Prostate gland (tissue), 2 donors: ENCODE results near the gene EEFSEC. TPM values are rescaled to one million over a fixed set of nuclear protein-coding genes. Genes with fewer than 3 reads are reported as not detected.

ENCODE experiments used
- DNase-seq: peaks from one replicate; pipeline ENCODE4 v3.0.0-alpha.2; 2019; ENCODE audit warnings: low spot score
- H3K27ac ChIP-seq, 2 donors: fragments of 200-600 bp; sonication (generic); 2 replicates each; pipeline ENCODE4 v1.5.1; 2017 to 2019
- H3K27me3 ChIP-seq: fragments of 200-600 bp; sonication (generic); replicated peaks from 2 replicates; pipeline ENCODE4 v1.5.1; 2019; ENCODE audit not compliant: insufficient read depth
- H3K36me3 ChIP-seq, 2 donors: fragments of 200-600 bp; sonication (generic); 1 replicate in 1 of 2; 2 replicates in 1 of 2; pipeline versions ENCODE4 v1.5.1 to v1.8.1; 2017 to 2019
- H3K4me1 ChIP-seq: fragments of 200-600 bp; sonication (generic); replicated peaks from 2 replicates; pipeline ENCODE4 v1.5.1; 2019
- H3K4me3 ChIP-seq, 2 donors: fragments of 200-600 bp; sonication (generic); 2 replicates each; pipeline ENCODE4 v1.5.1; 2017 to 2019
- H3K9me3 ChIP-seq: fragments of 200-600 bp; sonication (generic); 2 replicates; pipeline ENCODE4 v1.5.1; 2017
- CTCF ChIP-seq, 4 experiments: fragments of 200-600 bp in 2 of 4; fragments of 450-650 bp in 2 of 4; sonication (generic) in 2 of 4; IDR thresholded peaks; 1 replicate in 3 of 4; 2 replicates in 1 of 4; pipeline ENCODE4 v1.5.1; 2016 to 2019; ENCODE audit warnings: antibody characterized with exemption in 4 of 4, mild to moderate bottlenecking in 2 of 4, moderate library complexity in 2 of 4
- POLR2A ChIP-seq: fragments of 450-650 bp; IDR thresholded peaks from one replicate; pipeline ENCODE4 v1.6.1; 2016; ENCODE audit warnings: antibody characterized with exemption, mild to moderate bottlenecking
- POLR2AphosphoS5 ChIP-seq: sonication (generic); formaldehyde crosslinking; IDR thresholded peaks from one replicate; pipeline ENCODE4 v1.6.1; 2017; ENCODE audit warnings: antibody characterized with exemption
- WGBS: methylation state at CpG from one replicate; pipeline ENCODE4 v1.1.5; 2018; 5-methylcytosine and 5-hydroxymethylcytosine counted together
- intact Hi-C: fragments of 100-400 bp; cut with DNase I; formaldehyde crosslinking; loops from one replicate; pipeline ENCODE4 v1.14.2; 2022
- total RNA-seq, 2 donors: library from RNA; depleted of rRNA; stranded (reverse); fragments of >200 nt; gene quantifications; one replicate each; pipeline ENCODE4 v1.1.0, GENCODE V29; 2016

Gene EEFSEC
- total RNA-seq, 2 donors from 2014 or later = 24.7 to 26.1 TPM

- Histone ChIP-seq H3K36me3 (no peaks in the 10 kb centered on the region), H3K4me1 (peaks cover 2% of the 10 kb centered on the region), H3K27me3 (no peaks in the 10 kb centered on the region), H3K9me3 (no peaks in the 10 kb centered on the region), H3K4me3 (no peak overlapping the region), H3K27ac (no peak overlapping the region)
- 72% methylated on average over 12 of the region's 12 CpGs for WGBS
- no peak for DNase-seq
- intact Hi-C loops = no loop called here
- TF ChIP-seq POLR2AphosphoS5 (no peak), CTCF (IDR thresholded peaks at IDR 0.05) (no peak), POLR2A (no peak)
Measured at GRCh38 chr3:128416578-128417211, 263.4 kb downstream of the EEFSEC start.

- no peaks in the 10 kb centered on the region for H3K27me3 ChIP-seq
- no peak overlapping the region for H3K27ac ChIP-seq
- TF ChIP-seq POLR2A (no peak), CTCF (IDR thresholded peaks at IDR 0.05) (no peak), POLR2AphosphoS5 (no peak)
- H3K4me1 ChIP-seq = peaks cover 19% of the 10 kb centered on the region
- 98% methylated on average over 2 of the region's 2 CpGs for WGBS
- intact Hi-C loops = no loop called here
- H3K36me3 ChIP-seq = no peaks in the 10 kb centered on the region
- no peak for DNase-seq
- no peaks in the 10 kb centered on the region for H3K9me3 ChIP-seq
- no peak overlapping the region for H3K4me3 ChIP-seq
Measured at GRCh38 chr3:128418900-128419299, 265.6 kb downstream of the EEFSEC start.

GRCh38 chr3:128419311-128419710 is 266.0 kb downstream of the EEFSEC start:
- H3K4me1 ChIP-seq = peaks cover 23% of the 10 kb centered on the region
- no peak for TF ChIP-seq CTCF (IDR thresholded peaks at IDR 0.05)
- no peak for TF ChIP-seq POLR2AphosphoS5
- no peak for TF ChIP-seq POLR2A
- 97% methylated on average over 4 of the region's 4 CpGs for WGBS

GRCh38 chr3:128420289-128420688 is 267.0 kb downstream of the EEFSEC start:
- Histone ChIP-seq H3K27me3 (no peaks in the 10 kb centered on the region), H3K9me3 (no peaks in the 10 kb centered on the region), H3K27ac (no peak overlapping the region), H3K4me1 (peaks cover 24% of the 10 kb centered on the region), H3K4me3 (no peak overlapping the region), H3K36me3 (no peaks in the 10 kb centered on the region)
- intact Hi-C loops = loop anchor here (5.0 kb wide), 1 partner anchor 238 kb away; no protein-coding TSS in a partner anchor
- 95% methylated on average over 6 of the region's 7 CpGs for WGBS
- TF ChIP-seq CTCF (IDR thresholded peaks at IDR 0.05) = no peak
- no peak for TF ChIP-seq POLR2A
- TF ChIP-seq POLR2AphosphoS5 = no peak
- DNase-seq = no peak

More at GRCh38 chr3:128419311-128419710, 266.0 kb downstream of the EEFSEC start:
- intact Hi-C loops = no loop called here
- Histone ChIP-seq H3K27me3 (no peaks in the 10 kb centered on the region), H3K4me3 (no peak overlapping the region), H3K36me3 (no peaks in the 10 kb centered on the region), H3K9me3 (no peaks in the 10 kb centered on the region), H3K27ac (no peak overlapping the region)
- DNase-seq = no peak
